ENCODE measurements around the gene PRKCH. TPM values are rescaled to one million over a fixed set of nuclear protein-coding genes. Genes with fewer than 3 reads are reported as not detected.

Gene PRKCH
- total RNA-seq, 1 experiment from 2014 or later, result 170 TPM

GRCh38 chr14:61558271-61558670 is 236.9 kb downstream of the PRKCH start:
- BruUV-seq (replicated peaks), result no TSS peak
- peaks cover 88% of the 10 kb centered on the region for H3K4me1 ChIP-seq (ENCODE audit: insufficient read depth, low read length)
- H3K9me2 ChIP-seq (replicated peaks; ENCODE audit: low read length), result no peaks in the 10 kb centered on the region
- H3K4me2 ChIP-seq (ENCODE audit: low read length), result no peak overlapping the region
- intact Hi-C loops (cut with micrococcal nuclease), result no loop called here
- H3K79me2 ChIP-seq (ENCODE audit: low read length), result peaks cover 5% of the 10 kb centered on the region; the same call in 1 of the 2 replicates
- H3K4me3 ChIP-seq (ENCODE audit: low read length), result no peak overlapping the region
- peaks cover 24% of the 10 kb centered on the region for H3F3A ChIP-seq (ENCODE audit: low read length, unreplicated experiment)
- H4K20me1 ChIP-seq (ENCODE audit: low read length), result no peaks in the 10 kb centered on the region
- TF ChIP-seq EZH2 (IDR thresholded peaks at IDR 0.05; ENCODE audit: low read length, unreplicated experiment), result no peak
- TF ChIP-seq CTCF (conservative IDR thresholded peaks at IDR 0.05; ENCODE audit: low read depth, low read length), result no peak
- TF ChIP-seq EZH2phosphoT487 (IDR thresholded peaks at IDR 0.05; ENCODE audit: borderline replicate concordance, low read length), result no peak
- H3K9me3 ChIP-seq (ENCODE audit: low read length), result no peaks in the 10 kb centered on the region
- ChIA-PET POLR2A (ENCODE audit: unreplicated experiment) (no interaction called here), CTCF (no interaction called here)
- H3K9ac ChIP-seq (ENCODE audit: low read length), result no peak overlapping the region; the same call in 1 of the 2 replicates
- 0 out of 2 replicates have a peak overlapping the region, but pooled peaks have one; percentile 1 for H3K27ac ChIP-seq (ENCODE audit: low read length)
- no peak overlapping the region for H2AFZ ChIP-seq (ENCODE audit: low read length)
- no peaks in the 10 kb centered on the region for H3K36me3 ChIP-seq (ENCODE audit: low read depth, low read length)
- ATAC-seq, result no peak
- no peaks in the 10 kb centered on the region for H3K27me3 ChIP-seq (ENCODE audit: low read length)
- no peak for DNase-seq

- Histone ChIP-seq H3K36me3 (ENCODE audit: low read depth, low read length) (no peaks in the 10 kb centered on the region), H3F3A (ENCODE audit: low read length, unreplicated experiment) (peaks cover 28% of the 10 kb centered on the region), H3K9ac (ENCODE audit: low read length) (peak overlapping the region; percentile 94), H3K4me3 (ENCODE audit: low read length) (no peak overlapping the region), H3K9me2 (replicated peaks; ENCODE audit: low read length) (no peaks in the 10 kb centered on the region), H3K4me2 (ENCODE audit: low read length) (peak overlapping the region; percentile 9), H2AFZ (ENCODE audit: low read length) (no peak overlapping the region), H3K9me3 (ENCODE audit: low read length) (no peaks in the 10 kb centered on the region), H3K4me1 (ENCODE audit: insufficient read depth, low read length) (peaks cover 90% of the 10 kb centered on the region), H3K79me2 (ENCODE audit: low read length) (peaks cover 14% of the 10 kb centered on the region; the same call in 1 of the 2 replicates), H3K27me3 (ENCODE audit: low read length) (no peaks in the 10 kb centered on the region), H4K20me1 (ENCODE audit: low read length) (no peaks in the 10 kb centered on the region), H3K27ac (ENCODE audit: low read length) (peak overlapping the region; percentile 96)
- TF ChIP-seq CTCF (conservative IDR thresholded peaks at IDR 0.05; ENCODE audit: low read depth, low read length) (0 out of 2 replicates have a peak, but pooled peaks have one; percentile 14), EZH2 (IDR thresholded peaks at IDR 0.05; ENCODE audit: low read length, unreplicated experiment) (no peak), EZH2phosphoT487 (IDR thresholded peaks at IDR 0.05; ENCODE audit: borderline replicate concordance, low read length) (no peak)
- BruUV-seq (replicated peaks), result no TSS peak
- ATAC-seq, result no peak
- ChIA-PET POLR2A (ENCODE audit: unreplicated experiment) (interaction anchor here (0.6 kb wide), 1 partner anchor 229 kb away, joined by 5 read pairs; no protein-coding TSS in a partner anchor), CTCF (interaction anchor here (0.6 to 0.9 kb wide), 3 partner anchors 26 to 170 kb away, joined by 3 to 7 read pairs (median 3); no protein-coding TSS in a partner anchor)
- no peak for DNase-seq
- intact Hi-C loops (cut with micrococcal nuclease), result loop anchor here (2.0 to 10.0 kb wide), 3 partner anchors 191 to 445 kb away; no protein-coding TSS in a partner anchor
These were observed 238.3 kb downstream of the PRKCH start for GRCh38 chr14:61559641-61560201.

- Histone ChIP-seq H3K79me2 (ENCODE audit: low read length) (peaks cover 14% of the 10 kb centered on the region; the same call in 1 of the 2 replicates), H3K4me2 (ENCODE audit: low read length) (peak overlapping the region; percentile 9), H3K27me3 (ENCODE audit: low read length) (no peaks in the 10 kb centered on the region), H2AFZ (ENCODE audit: low read length) (no peak overlapping the region), H3F3A (ENCODE audit: low read length, unreplicated experiment) (peaks cover 27% of the 10 kb centered on the region), H3K9ac (ENCODE audit: low read length) (peak overlapping the region; percentile 94), H3K9me3 (ENCODE audit: low read length) (no peaks in the 10 kb centered on the region), H3K27ac (ENCODE audit: low read length) (peak overlapping the region; percentile 96), H3K36me3 (ENCODE audit: low read depth, low read length) (no peaks in the 10 kb centered on the region), H4K20me1 (ENCODE audit: low read length) (no peaks in the 10 kb centered on the region), H3K4me1 (ENCODE audit: insufficient read depth, low read length) (peaks cover 90% of the 10 kb centered on the region), H3K4me3 (ENCODE audit: low read length) (no peak overlapping the region), H3K9me2 (replicated peaks; ENCODE audit: low read length) (no peaks in the 10 kb centered on the region)
- peak; percentile 52 for DNase-seq
- intact Hi-C loops (cut with micrococcal nuclease), result loop anchor here (2.0 to 10.0 kb wide), 3 partner anchors 190 to 444 kb away; no protein-coding TSS in a partner anchor
- ChIA-PET POLR2A (ENCODE audit: unreplicated experiment) (interaction anchor here (0.6 kb wide), 1 partner anchor 101 kb away, joined by 4 read pairs; no protein-coding TSS in a partner anchor), CTCF (interaction anchor here (0.6 kb wide), 2 partner anchors 146 to 169 kb away, joined by 3 to 5 read pairs; no protein-coding TSS in a partner anchor)
- BruUV-seq (replicated peaks), result no TSS peak
- peak; percentile 1 for ATAC-seq
- TF ChIP-seq EZH2phosphoT487 (IDR thresholded peaks at IDR 0.05; ENCODE audit: borderline replicate concordance, low read length), result no peak
- no peak for TF ChIP-seq CTCF (conservative IDR thresholded peaks at IDR 0.05; ENCODE audit: low read depth, low read length)
- TF ChIP-seq EZH2 (IDR thresholded peaks at IDR 0.05; ENCODE audit: low read length, unreplicated experiment), result no peak
These were observed 238.9 kb downstream of the PRKCH start for GRCh38 chr14:61560323-61560722.
